ENCODE results near the gene TNPO3.

Gene TNPO3

GRCh38 chr7:129098409-129099084, 43.6 kb upstream of the TNPO3 start:
- no peak overlapping the region for H3K27ac ChIP-seq (ENCODE audit: poor library complexity, severe bottlenecking)
- no peak overlapping the region for H3K4me3 ChIP-seq (ENCODE audit: severe bottlenecking)
- H3K9me3 ChIP-seq (ENCODE audit: severe bottlenecking): no peaks in the 10 kb centered on the region
- ATAC-seq (ENCODE audit: low read depth) (no peak), DNase-seq (ENCODE audit: low spot score) (no peak)
- H3K27me3 ChIP-seq (ENCODE audit: insufficient read depth, poor library complexity, severe bottlenecking): no peaks in the 10 kb centered on the region
- no peak for TF ChIP-seq CTCF (IDR thresholded peaks at IDR 0.05; ENCODE audit: poor library complexity, severe bottlenecking)
- no peaks in the 10 kb centered on the region for H3K36me3 ChIP-seq (ENCODE audit: low read depth)
- no peaks in the 10 kb centered on the region for H3K4me1 ChIP-seq (ENCODE audit: insufficient read depth, poor library complexity, severe bottlenecking)

- DNase-seq (ENCODE audit: low spot score): no peak
- H3K27me3 ChIP-seq (ENCODE audit: insufficient read depth, poor library complexity, severe bottlenecking): no peaks in the 10 kb centered on the region
Observed at GRCh38 chr7:129095258-129095657, 40.3 kb upstream of the TNPO3 start.

GRCh38 chr7:129094501-129094900, 39.6 kb upstream of the TNPO3 start:
- Histone ChIP-seq H3K4me1 (ENCODE audit: insufficient read depth, poor library complexity, severe bottlenecking) (no peaks in the 10 kb centered on the region), H3K27me3 (ENCODE audit: insufficient read depth, poor library complexity, severe bottlenecking) (no peaks in the 10 kb centered on the region), H3K4me3 (ENCODE audit: severe bottlenecking) (no peak overlapping the region), H3K36me3 (ENCODE audit: low read depth) (no peaks in the 10 kb centered on the region), H3K9me3 (ENCODE audit: severe bottlenecking) (no peaks in the 10 kb centered on the region), H3K27ac (ENCODE audit: poor library complexity, severe bottlenecking) (no peak overlapping the region)
- TF ChIP-seq CTCF (IDR thresholded peaks at IDR 0.05; ENCODE audit: poor library complexity, severe bottlenecking): no peak
- no peak for DNase-seq (ENCODE audit: low spot score)
- no peak for ATAC-seq (ENCODE audit: low read depth)

More at GRCh38 chr7:129095258-129095657, 40.3 kb upstream of the TNPO3 start:
- no peak for TF ChIP-seq CTCF (IDR thresholded peaks at IDR 0.05; ENCODE audit: poor library complexity, severe bottlenecking)
- Histone ChIP-seq H3K4me3 (ENCODE audit: severe bottlenecking) (no peak overlapping the region), H3K27ac (ENCODE audit: poor library complexity, severe bottlenecking) (no peak overlapping the region), H3K9me3 (ENCODE audit: severe bottlenecking) (no peaks in the 10 kb centered on the region), H3K4me1 (ENCODE audit: insufficient read depth, poor library complexity, severe bottlenecking) (no peaks in the 10 kb centered on the region), H3K36me3 (ENCODE audit: low read depth) (no peaks in the 10 kb centered on the region)
- no peak for ATAC-seq (ENCODE audit: low read depth)

- H3K27ac ChIP-seq (ENCODE audit: poor library complexity, severe bottlenecking): no peak overlapping the region
- TF ChIP-seq CTCF (IDR thresholded peaks at IDR 0.05; ENCODE audit: poor library complexity, severe bottlenecking): no peak
- H3K4me1 ChIP-seq (ENCODE audit: insufficient read depth, poor library complexity, severe bottlenecking): no peaks in the 10 kb centered on the region
- no peaks in the 10 kb centered on the region for H3K27me3 ChIP-seq (ENCODE audit: insufficient read depth, poor library complexity, severe bottlenecking)
- ATAC-seq (ENCODE audit: low read depth) (no peak), DNase-seq (ENCODE audit: low spot score) (no peak)
- no peak overlapping the region for H3K4me3 ChIP-seq (ENCODE audit: severe bottlenecking)
- H3K36me3 ChIP-seq (ENCODE audit: low read depth): no peaks in the 10 kb centered on the region
- no peaks in the 10 kb centered on the region for H3K9me3 ChIP-seq (ENCODE audit: severe bottlenecking)
Observed at GRCh38 chr7:129093867-129094456, 39.1 kb upstream of the TNPO3 start.

- TF ChIP-seq CTCF (IDR thresholded peaks at IDR 0.05; ENCODE audit: poor library complexity, severe bottlenecking): peak; percentile 97
- H3K4me1 ChIP-seq (ENCODE audit: insufficient read depth, poor library complexity, severe bottlenecking): no peaks in the 10 kb centered on the region
- H3K9me3 ChIP-seq (ENCODE audit: severe bottlenecking): no peaks in the 10 kb centered on the region
- H3K36me3 ChIP-seq (ENCODE audit: low read depth): no peaks in the 10 kb centered on the region
- no peak overlapping the region for H3K4me3 ChIP-seq (ENCODE audit: severe bottlenecking)
- peak; percentile 87 for ATAC-seq (ENCODE audit: low read depth)
- H3K27me3 ChIP-seq (ENCODE audit: insufficient read depth, poor library complexity, severe bottlenecking): peaks cover 4% of the 10 kb centered on the region
- no peak for DNase-seq (ENCODE audit: low spot score)
- no peak overlapping the region for H3K27ac ChIP-seq (ENCODE audit: poor library complexity, severe bottlenecking)
Observed at GRCh38 chr7:129091484-129092002, 36.6 kb upstream of the TNPO3 start.
